Upper lobe of left lung (tissue), 4 donors: Measurements from ENCODE around the gene LRTM2.

Source experiments
- EP300 ChIP-seq, 4 donors: sonication (generic); formaldehyde crosslinking; IDR thresholded peaks; one replicate each; pipeline ENCODE4 v1.5.1; 2017; ENCODE audit warnings: antibody characterized with exemption in 4 of 4, control low read depth in 2 of 4
- POLR2A ChIP-seq, 4 donors: fragments of 450-650 bp; IDR thresholded peaks; one replicate each; pipeline ENCODE4 v1.5.1; 2016 to 2017; ENCODE audit warnings: antibody characterized with exemption in 4 of 4, mild to moderate bottlenecking in 2 of 4
- TF ChIP-seq, protein P1 (sequence below), 6 experiments: fragments of 450-650 bp in 4 of 6; fragments of 200-600 bp in 2 of 6; sonication (generic) in 2 of 6; IDR thresholded peaks; one replicate each; pipeline ENCODE4 v1.5.1; 2016 to 2019; ENCODE audit warnings: antibody characterized with exemption in 6 of 6

DNA sequence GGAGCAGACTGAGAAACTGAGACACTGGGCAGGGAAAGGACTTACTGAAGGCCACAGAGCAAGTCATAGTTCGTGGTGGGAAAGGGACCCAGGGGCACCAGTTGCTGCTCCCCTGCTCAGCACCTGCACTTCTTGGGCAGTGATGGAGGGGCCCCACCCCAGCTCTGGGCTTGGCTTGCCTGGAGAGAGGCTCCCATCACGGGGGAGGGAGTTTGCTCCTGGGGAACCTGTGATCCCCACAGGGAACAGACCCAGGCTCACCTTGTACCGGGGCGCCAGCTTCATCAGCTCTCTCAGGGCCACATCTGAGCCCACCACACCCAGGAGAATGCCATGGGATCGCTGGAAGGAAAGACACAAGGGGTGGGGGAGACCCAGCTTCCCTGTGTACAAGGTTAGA, 58.3 kb downstream of the LRTM2 start:
- TF ChIP-seq POLR2A (IDR thresholded peaks at IDR 0.05) (no peak), EP300 (IDR thresholded peaks at IDR 0.05) (no peak)
- TF ChIP-seq, protein P1, sequence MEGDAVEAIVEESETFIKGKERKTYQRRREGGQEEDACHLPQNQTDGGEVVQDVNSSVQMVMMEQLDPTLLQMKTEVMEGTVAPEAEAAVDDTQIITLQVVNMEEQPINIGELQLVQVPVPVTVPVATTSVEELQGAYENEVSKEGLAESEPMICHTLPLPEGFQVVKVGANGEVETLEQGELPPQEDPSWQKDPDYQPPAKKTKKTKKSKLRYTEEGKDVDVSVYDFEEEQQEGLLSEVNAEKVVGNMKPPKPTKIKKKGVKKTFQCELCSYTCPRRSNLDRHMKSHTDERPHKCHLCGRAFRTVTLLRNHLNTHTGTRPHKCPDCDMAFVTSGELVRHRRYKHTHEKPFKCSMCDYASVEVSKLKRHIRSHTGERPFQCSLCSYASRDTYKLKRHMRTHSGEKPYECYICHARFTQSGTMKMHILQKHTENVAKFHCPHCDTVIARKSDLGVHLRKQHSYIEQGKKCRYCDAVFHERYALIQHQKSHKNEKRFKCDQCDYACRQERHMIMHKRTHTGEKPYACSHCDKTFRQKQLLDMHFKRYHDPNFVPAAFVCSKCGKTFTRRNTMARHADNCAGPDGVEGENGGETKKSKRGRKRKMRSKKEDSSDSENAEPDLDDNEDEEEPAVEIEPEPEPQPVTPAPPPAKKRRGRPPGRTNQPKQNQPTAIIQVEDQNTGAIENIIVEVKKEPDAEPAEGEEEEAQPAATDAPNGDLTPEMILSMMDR (IDR thresholded peaks at IDR 0.05) = no peak
